ENCODE results near the gene NELL2. TPM values are rescaled to one million over a fixed set of nuclear protein-coding genes. Genes with fewer than 3 reads are reported as not detected.
A peak's percentile ranks its signal among the peaks of the same experiment; 100 is the strongest.

Gene NELL2
- total RNA-seq, 1 donor from 2014 or later, result 1.7 TPM

GRCh38 chr12:44774815-44775411 is 101.2 kb downstream of the NELL2 start:
- Mint-ChIP-seq H3K27ac (ENCODE audit: unreplicated experiment) (no peak overlapping the region), H3K4me3 (ENCODE audit: unreplicated experiment) (no peak overlapping the region), H3K9me3 (ENCODE audit: unreplicated experiment) (no peaks in the 10 kb centered on the region), H3K4me1 (ENCODE audit: unreplicated experiment) (no peaks in the 10 kb centered on the region), H3K27me3 (ENCODE audit: unreplicated experiment) (no peaks in the 10 kb centered on the region), H3K36me3 (ENCODE audit: low read depth, unreplicated experiment) (no peaks in the 10 kb centered on the region)
- peak; percentile 90 for TF ChIP-seq CTCF (IDR thresholded peaks at IDR 0.05; ENCODE audit: unreplicated experiment)
- peak; percentile 73 for DNase-seq (ENCODE audit: low spot score)

GRCh38 chr12:44771485-44772021 is 104.6 kb downstream of the NELL2 start:
- Mint-ChIP-seq H3K4me1 (ENCODE audit: unreplicated experiment) (no peaks in the 10 kb centered on the region), H3K9me3 (ENCODE audit: unreplicated experiment) (no peaks in the 10 kb centered on the region), H3K36me3 (ENCODE audit: low read depth, unreplicated experiment) (no peaks in the 10 kb centered on the region), H3K4me3 (ENCODE audit: unreplicated experiment) (no peak overlapping the region), H3K27me3 (ENCODE audit: unreplicated experiment) (no peaks in the 10 kb centered on the region), H3K27ac (ENCODE audit: unreplicated experiment) (no peak overlapping the region)
- no peak for TF ChIP-seq CTCF (IDR thresholded peaks at IDR 0.05; ENCODE audit: unreplicated experiment)
- no peak for DNase-seq (ENCODE audit: low spot score)

GRCh38 chr12:44765796-44766195 is 110.3 kb downstream of the NELL2 start:
- Mint-ChIP-seq H3K4me1 (ENCODE audit: unreplicated experiment) (no peaks in the 10 kb centered on the region), H3K36me3 (ENCODE audit: low read depth, unreplicated experiment) (no peaks in the 10 kb centered on the region), H3K27me3 (ENCODE audit: unreplicated experiment) (no peaks in the 10 kb centered on the region), H3K4me3 (ENCODE audit: unreplicated experiment) (no peak overlapping the region), H3K27ac (ENCODE audit: unreplicated experiment) (no peak overlapping the region), H3K9me3 (ENCODE audit: unreplicated experiment) (no peaks in the 10 kb centered on the region)
- no peak for DNase-seq (ENCODE audit: low spot score)
- no peak for TF ChIP-seq CTCF (IDR thresholded peaks at IDR 0.05; ENCODE audit: unreplicated experiment)

- no peaks in the 10 kb centered on the region for H3K27me3 Mint-ChIP-seq (ENCODE audit: unreplicated experiment)
- DNase-seq (ENCODE audit: low spot score), result no peak
- H3K4me1 Mint-ChIP-seq (ENCODE audit: unreplicated experiment), result no peaks in the 10 kb centered on the region
- H3K27ac Mint-ChIP-seq (ENCODE audit: unreplicated experiment), result no peak overlapping the region
- H3K9me3 Mint-ChIP-seq (ENCODE audit: unreplicated experiment), result no peaks in the 10 kb centered on the region
- no peak for TF ChIP-seq CTCF (IDR thresholded peaks at IDR 0.05; ENCODE audit: unreplicated experiment)
- no peaks in the 10 kb centered on the region for H3K36me3 Mint-ChIP-seq (ENCODE audit: low read depth, unreplicated experiment)
- H3K4me3 Mint-ChIP-seq (ENCODE audit: unreplicated experiment), result no peak overlapping the region
These were observed 113.1 kb downstream of the NELL2 start for GRCh38 chr12:44763021-44763420.

- DNase-seq (ENCODE audit: low spot score), result no peak
- TF ChIP-seq CTCF (IDR thresholded peaks at IDR 0.05; ENCODE audit: unreplicated experiment), result no peak
- Mint-ChIP-seq H3K36me3 (ENCODE audit: low read depth, unreplicated experiment) (no peaks in the 10 kb centered on the region), H3K27me3 (ENCODE audit: unreplicated experiment) (no peaks in the 10 kb centered on the region), H3K4me1 (ENCODE audit: unreplicated experiment) (no peaks in the 10 kb centered on the region), H3K4me3 (ENCODE audit: unreplicated experiment) (no peak overlapping the region), H3K27ac (ENCODE audit: unreplicated experiment) (no peak overlapping the region), H3K9me3 (ENCODE audit: unreplicated experiment) (no peaks in the 10 kb centered on the region)
These were observed 116.8 kb downstream of the NELL2 start for GRCh38 chr12:44759289-44759688.

Measured in endothelial cell (in vitro differentiated cells).